Liver (tissue), 9 donors: ENCODE measurements around the gene UGT2B7. TPM values are rescaled to one million over a fixed set of nuclear protein-coding genes. Genes with fewer than 3 reads are reported as not detected.

Experiments
- DNase-seq: peaks from one replicate; pipeline ENCODE4 v3.0.0-alpha.2; 2017; ENCODE audit warnings: low spot score
- H3K27ac ChIP-seq, 2 donors: one replicate each; pipeline ENCODE4 v1.7.0; 2013; ENCODE audit warnings: inconsistent platforms in 2 of 2, low read length in 2 of 2, control low read depth in 1 of 2, low read depth in 1 of 2, mild to moderate bottlenecking in 1 of 2
- H3K27me3 ChIP-seq, 4 donors: one replicate each; pipeline versions ENCODE4 v1.6.1 to v1.7.0; 2013; ENCODE audit warnings: low read length in 3 of 4, inconsistent platforms in 1 of 4, mild to moderate bottlenecking in 1 of 4, moderate library complexity in 1 of 4; ENCODE audit not compliant: control insufficient read depth in 4 of 4, insufficient read depth in 4 of 4
- H3K36me3 ChIP-seq, 4 donors: one replicate each; pipeline versions ENCODE4 v1.6.1 to v1.7.0; 2013; ENCODE audit warnings: low read length in 3 of 4, mild to moderate bottlenecking in 3 of 4, low read depth in 1 of 4, moderate library complexity in 1 of 4; ENCODE audit not compliant: control insufficient read depth in 4 of 4, insufficient read depth in 3 of 4
- H3K4me1 ChIP-seq, 4 donors: one replicate each; pipeline versions ENCODE4 v1.6.1 to v1.7.0; 2013; ENCODE audit warnings: low read length in 3 of 4, mild to moderate bottlenecking in 3 of 4, moderate library complexity in 1 of 4; ENCODE audit not compliant: control insufficient read depth in 4 of 4, insufficient read depth in 4 of 4
- H3K4me3 ChIP-seq, 3 donors: one replicate each; pipeline versions ENCODE4 v1.6.1 to v1.7.0; 2013; ENCODE audit warnings: low read length in 3 of 3, control low read depth in 1 of 3, low read depth in 1 of 3, mild to moderate bottlenecking in 1 of 3
- H3K9ac ChIP-seq, 2 donors: one replicate each; pipeline ENCODE4 v1.7.0; 2013; ENCODE audit warnings: low read length in 2 of 2, mild to moderate bottlenecking in 2 of 2, moderate library complexity in 2 of 2, control low read depth in 1 of 2, low read depth in 1 of 2
- H3K9me3 ChIP-seq, 4 donors: one replicate each; pipeline versions ENCODE4 v1.6.1 to v1.7.0; 2013; ENCODE audit warnings: low read length in 3 of 4; ENCODE audit not compliant: control insufficient read depth in 4 of 4
- ATF3 ChIP-seq: IDR thresholded peaks from 2 replicates; pipeline ENCODE4 v1.6.1; 2016; ENCODE audit warnings: antibody characterized with exemption
- CTCF ChIP-seq: fragments of 150-350 bp; IDR thresholded peaks from 2 replicates; pipeline ENCODE4 v1.5.1; 2017; ENCODE audit warnings: improper control_type of control experiment, low read depth, low read length; ENCODE audit not compliant: missing input control
- EGR1 ChIP-seq, 2 donors: IDR thresholded peaks; 2 replicates each; pipeline ENCODE4 v1.6.1; 2016 to 2018; ENCODE audit warnings: antibody characterized with exemption in 2 of 2, low read depth in 2 of 2
- FOXA1 ChIP-seq: IDR thresholded peaks from 2 replicates; pipeline ENCODE4 v1.6.1; 2016; ENCODE audit warnings: antibody characterized with exemption
- FOXA2 ChIP-seq: IDR thresholded peaks from 2 replicates; pipeline ENCODE4 v1.6.1; 2016; ENCODE audit warnings: antibody characterized with exemption
- GABPA ChIP-seq, 2 donors: IDR thresholded peaks in 1 of 2; conservative IDR thresholded peaks in 1 of 2; 2 replicates each; pipeline ENCODE4 v1.6.1; 2016; ENCODE audit warnings: antibody characterized with exemption in 2 of 2, mild to moderate bottlenecking in 1 of 2, moderate library complexity in 1 of 2
- HNF4A ChIP-seq, 2 donors: conservative IDR thresholded peaks; 2 replicates each; pipeline ENCODE4 v1.6.1; 2016; ENCODE audit warnings: antibody characterized with exemption in 2 of 2, mild to moderate bottlenecking in 2 of 2
- HNF4G ChIP-seq: IDR thresholded peaks from 2 replicates; pipeline ENCODE4 v1.6.1; 2016; ENCODE audit warnings: antibody characterized with exemption
- JUND ChIP-seq, 2 donors: IDR thresholded peaks; 2 replicates each; pipeline ENCODE4 v1.6.1; 2016; ENCODE audit warnings: antibody characterized with exemption in 2 of 2
- NR2F2 ChIP-seq: IDR thresholded peaks from 2 replicates; pipeline ENCODE4 v1.6.1; 2016; ENCODE audit warnings: antibody characterized with exemption
- RAD21 ChIP-seq, 2 donors: IDR thresholded peaks; 2 replicates each; pipeline ENCODE4 v1.6.1; 2016; ENCODE audit warnings: antibody characterized with exemption in 2 of 2, mild to moderate bottlenecking in 2 of 2
- RXRA ChIP-seq, 2 donors: IDR thresholded peaks; 2 replicates each; pipeline ENCODE4 v1.6.1; 2017 to 2018; ENCODE audit warnings: antibody characterized with exemption in 2 of 2, mild to moderate bottlenecking in 1 of 2
- SP1 ChIP-seq: IDR thresholded peaks from 2 replicates; pipeline ENCODE4 v1.6.1; 2018; ENCODE audit warnings: antibody characterized with exemption, mild to moderate bottlenecking
- TAF1 ChIP-seq: conservative IDR thresholded peaks from 2 replicates; pipeline ENCODE4 v1.6.1; 2016; ENCODE audit warnings: antibody characterized with exemption, mild to moderate bottlenecking
- YY1 ChIP-seq: IDR thresholded peaks from 2 replicates; pipeline ENCODE4 v1.6.1; 2016; ENCODE audit warnings: antibody characterized with exemption, mild to moderate bottlenecking
- WGBS: extraction: QIAGEN DNeasy Blood & Tissue Kit; methylation state at CpG from one replicate; pipeline ENCODE4 v1.1.7; 2013; 5-methylcytosine and 5-hydroxymethylcytosine counted together
- polyA plus RNA-seq, 2 donors: library from polyadenylated mRNA; stranded (reverse) in 1 of 2; unstranded in 1 of 2; fragments of 200-250 nt in 1 of 2; fragments of >200 nt in 1 of 2; fragmentation: Nextera tagmentation in 1 of 2; extraction: Ambion mirVana in 1 of 2; gene quantifications; one replicate each; pipeline versions ENCODE4 v1.2.1 to v1.2.3, GENCODE V29; 2013 to 2015
- total RNA-seq, 2 donors: library from RNA; depleted of rRNA; stranded (reverse); fragments of >200 nt; gene quantifications; one replicate each; pipeline ENCODE4 v1.2.3, GENCODE V29; 2014
- TF ChIP-seq, protein P1 (sequence below): IDR thresholded peaks from 2 replicates; pipeline ENCODE4 v1.6.1; 2016; ENCODE audit warnings: antibody characterized with exemption
- TF ChIP-seq, protein P2 (sequence below): IDR thresholded peaks from 2 replicates; pipeline ENCODE4 v1.6.1; 2016; ENCODE audit warnings: antibody characterized with exemption
- donor health status: healthy.
- donor health status: healthy.
- donor health status: healthy.
- donor health status: healthy.
- donor health status: healthy.

The UGT2B7 gene
- total and polyA plus RNA-seq, 4 donors = 5.9 to 198 (median 164) TPM

GRCh38 chr4:69096810-69097209 lies 536 bp downstream of the UGT2B7 start:
- H3K4me1 ChIP-seq = peaks cover 0 to 15% (median 5%) of the 10 kb centered on the region in 4 donors
- peak overlapping the region; percentile 81 to 98 for H3K9ac ChIP-seq
- peak overlapping the region; percentile 45 to 57 (median 47) for H3K4me3 ChIP-seq
- no peaks in the 10 kb centered on the region for H3K36me3 ChIP-seq
- WGBS = 28% methylated on average over 3 of the region's 3 CpGs
- H3K27ac ChIP-seq = peak overlapping the region; percentile 82 to 88
- TF ChIP-seq ATF3 (no peak), CTCF (no peak), TAF1 (no peak)
- TF ChIP-seq, protein P1, sequence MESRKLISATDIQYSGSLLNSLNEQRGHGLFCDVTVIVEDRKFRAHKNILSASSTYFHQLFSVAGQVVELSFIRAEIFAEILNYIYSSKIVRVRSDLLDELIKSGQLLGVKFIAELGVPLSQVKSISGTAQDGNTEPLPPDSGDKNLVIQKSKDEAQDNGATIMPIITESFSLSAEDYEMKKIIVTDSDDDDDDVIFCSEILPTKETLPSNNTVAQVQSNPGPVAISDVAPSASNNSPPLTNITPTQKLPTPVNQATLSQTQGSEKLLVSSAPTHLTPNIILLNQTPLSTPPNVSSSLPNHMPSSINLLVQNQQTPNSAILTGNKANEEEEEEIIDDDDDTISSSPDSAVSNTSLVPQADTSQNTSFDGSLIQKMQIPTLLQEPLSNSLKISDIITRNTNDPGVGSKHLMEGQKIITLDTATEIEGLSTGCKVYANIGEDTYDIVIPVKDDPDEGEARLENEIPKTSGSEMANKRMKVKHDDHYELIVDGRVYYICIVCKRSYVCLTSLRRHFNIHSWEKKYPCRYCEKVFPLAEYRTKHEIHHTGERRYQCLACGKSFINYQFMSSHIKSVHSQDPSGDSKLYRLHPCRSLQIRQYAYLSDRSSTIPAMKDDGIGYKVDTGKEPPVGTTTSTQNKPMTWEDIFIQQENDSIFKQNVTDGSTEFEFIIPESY = no peak
- TF ChIP-seq, protein P2, sequence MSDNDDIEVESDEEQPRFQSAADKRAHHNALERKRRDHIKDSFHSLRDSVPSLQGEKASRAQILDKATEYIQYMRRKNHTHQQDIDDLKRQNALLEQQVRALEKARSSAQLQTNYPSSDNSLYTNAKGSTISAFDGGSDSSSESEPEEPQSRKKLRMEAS = no peak
- DNase-seq = no peak
- H3K27me3 ChIP-seq = no peaks in the 10 kb centered on the region
- H3K9me3 ChIP-seq = no peaks in the 10 kb centered on the region

- TF ChIP-seq SP1 (peak; percentile 64), JUND (IDR thresholded peaks at IDR 0.05) (peak; percentile 50 to 74), YY1 (peak; percentile 64), NR2F2 (no peak), RXRA (IDR thresholded peaks at IDR 0.05) (peak; percentile 30 to 63), HNF4G (no peak), TAF1 (peak; percentile 82), FOXA1 (peak; percentile 22), CTCF (no peak), EGR1 (IDR thresholded peaks at IDR 0.05; ENCODE audit: low read depth in 2 of 2) (no peak), RAD21 (IDR thresholded peaks at IDR 0.05) (peak in 1 of 2 donors; percentile 40), ATF3 (peak; percentile 18), GABPA (IDR thresholded peaks at IDR 0.05 in 1 of 2, conservative IDR thresholded peaks at IDR 0.05 in 1 of 2) (no peak), FOXA2 (peak; percentile 73), HNF4A (conservative IDR thresholded peaks at IDR 0.05) (peak; percentile 54 to 61)
- TF ChIP-seq, protein P2 = no peak
- TF ChIP-seq, protein P1 = no peak
- H3K27ac ChIP-seq = peak overlapping the region; percentile 69 to 88
- no peaks in the 10 kb centered on the region for H3K9me3 ChIP-seq
- no peaks in the 10 kb centered on the region for H3K36me3 ChIP-seq
- H3K9ac ChIP-seq = peak overlapping the region in 1 of 2 donors; percentile 98
- DNase-seq = no peak
- H3K4me3 ChIP-seq = peak overlapping the region; percentile 28 to 58 (median 54)
- no peaks in the 10 kb centered on the region for H3K27me3 ChIP-seq
- WGBS = 27% methylated on average over 4 of the region's 4 CpGs
- H3K4me1 ChIP-seq = peaks cover 0 to 23% (median 10%) of the 10 kb centered on the region in 4 donors
These were observed 2.2 kb downstream of the UGT2B7 start for GRCh38 chr4:69098470-69098869.
